Upper lobe of left lung (tissue), 4 donors: ENCODE measurements around the gene CRACDL.

Experiments used
- POLR2AphosphoS5 ChIP-seq, 2 donors: sonication (generic); formaldehyde crosslinking; IDR thresholded peaks; one replicate each; pipeline ENCODE4 v1.5.1; 2017; ENCODE audit warnings: antibody characterized with exemption in 2 of 2
- TF ChIP-seq, protein P1 (sequence below), 6 experiments: fragments of 450-650 bp in 4 of 6; fragments of 200-600 bp in 2 of 6; sonication (generic) in 2 of 6; IDR thresholded peaks; one replicate each; pipeline ENCODE4 v1.5.1; 2016 to 2019; ENCODE audit warnings: antibody characterized with exemption in 6 of 6

DNA sequence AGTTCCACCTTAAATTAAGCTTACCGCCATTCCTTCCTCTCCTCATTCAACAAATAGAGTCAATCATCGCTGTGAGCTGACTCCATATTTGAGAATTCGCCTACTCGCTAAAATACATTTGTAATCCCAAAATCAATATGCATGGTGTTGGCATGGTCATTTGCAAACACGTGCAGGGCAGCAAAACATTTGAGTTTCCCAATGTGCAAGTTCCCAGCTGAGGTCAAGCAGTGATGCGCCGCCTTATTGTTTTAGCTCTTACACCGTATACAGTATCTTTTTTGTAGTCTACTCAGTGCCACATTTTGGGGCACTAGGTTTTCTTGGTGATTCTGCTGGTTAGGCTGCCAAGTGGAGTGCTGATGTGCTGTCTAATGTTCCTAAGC is 131.8 kb downstream of the CRACDL start:
- TF ChIP-seq, protein P1, sequence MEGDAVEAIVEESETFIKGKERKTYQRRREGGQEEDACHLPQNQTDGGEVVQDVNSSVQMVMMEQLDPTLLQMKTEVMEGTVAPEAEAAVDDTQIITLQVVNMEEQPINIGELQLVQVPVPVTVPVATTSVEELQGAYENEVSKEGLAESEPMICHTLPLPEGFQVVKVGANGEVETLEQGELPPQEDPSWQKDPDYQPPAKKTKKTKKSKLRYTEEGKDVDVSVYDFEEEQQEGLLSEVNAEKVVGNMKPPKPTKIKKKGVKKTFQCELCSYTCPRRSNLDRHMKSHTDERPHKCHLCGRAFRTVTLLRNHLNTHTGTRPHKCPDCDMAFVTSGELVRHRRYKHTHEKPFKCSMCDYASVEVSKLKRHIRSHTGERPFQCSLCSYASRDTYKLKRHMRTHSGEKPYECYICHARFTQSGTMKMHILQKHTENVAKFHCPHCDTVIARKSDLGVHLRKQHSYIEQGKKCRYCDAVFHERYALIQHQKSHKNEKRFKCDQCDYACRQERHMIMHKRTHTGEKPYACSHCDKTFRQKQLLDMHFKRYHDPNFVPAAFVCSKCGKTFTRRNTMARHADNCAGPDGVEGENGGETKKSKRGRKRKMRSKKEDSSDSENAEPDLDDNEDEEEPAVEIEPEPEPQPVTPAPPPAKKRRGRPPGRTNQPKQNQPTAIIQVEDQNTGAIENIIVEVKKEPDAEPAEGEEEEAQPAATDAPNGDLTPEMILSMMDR (IDR thresholded peaks at IDR 0.05) = no peak
- TF ChIP-seq POLR2AphosphoS5 (IDR thresholded peaks at IDR 0.05) = no peak
